ENCODE results near the gene KRT13. TPM values are rescaled to one million over a fixed set of nuclear protein-coding genes. Genes with fewer than 3 reads are reported as not detected.

KRT13 gene
- total and polyA plus RNA-seq, 4 donors, result 0.13 to 3.7 (median 2.8) TPM; not detected in 1

DNA sequence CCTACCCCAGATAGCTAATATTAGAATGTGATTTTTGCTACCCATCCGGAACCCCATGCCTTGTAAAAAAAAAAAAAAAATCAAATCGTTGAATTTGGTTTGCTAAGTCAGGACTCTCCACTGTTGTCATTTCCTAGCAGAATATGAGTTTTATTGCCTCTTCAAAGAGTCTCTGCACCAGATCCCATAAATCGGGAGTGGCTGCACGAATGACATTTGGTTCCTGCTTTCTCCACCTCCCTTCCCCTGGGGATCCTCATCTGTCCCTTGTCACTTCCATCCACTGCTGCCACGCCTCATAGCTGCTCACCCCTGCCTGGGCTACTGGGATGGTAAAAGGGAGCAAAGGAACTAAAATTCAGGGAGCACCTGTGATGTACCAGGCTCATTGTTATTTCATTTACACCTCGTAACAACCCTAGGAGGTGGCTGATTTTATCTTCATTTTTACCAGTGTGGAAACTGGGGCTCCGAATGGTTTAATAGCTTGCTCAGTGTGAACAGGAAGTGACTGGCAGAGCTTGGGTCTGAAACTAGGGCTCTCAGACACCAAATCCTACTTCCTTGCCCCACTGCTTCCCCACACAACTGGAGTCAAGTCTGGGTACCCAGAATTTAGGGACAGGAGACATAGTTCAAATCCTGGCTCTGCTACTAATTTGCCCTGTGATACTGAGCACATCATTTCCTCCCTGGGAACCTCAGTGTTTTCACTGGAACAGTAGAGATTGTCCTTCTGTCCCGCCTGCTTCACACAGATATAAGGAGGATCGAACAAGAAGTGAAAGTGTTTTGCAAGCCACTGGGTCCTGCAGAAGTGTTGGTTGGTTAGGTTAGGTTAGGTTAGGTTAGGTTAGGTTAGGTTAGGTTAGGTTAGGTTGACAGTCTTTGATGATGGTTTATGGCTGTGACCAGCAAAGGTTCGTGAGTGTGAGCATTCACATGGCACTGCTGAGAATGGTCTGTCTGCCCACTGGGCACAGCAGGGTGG lies 15.1 kb downstream of the KRT13 start:
- 65% methylated on average over 10 of the region's 10 CpGs for WGBS
- no peaks in the 10 kb centered on the region for H3K9me3 ChIP-seq (ENCODE audit: control insufficient read depth in 4 of 4, low read length in 3 of 4)
- no peak overlapping the region for H3K4me3 ChIP-seq (ENCODE audit: low read depth in 1 of 3, low read length in 3 of 3)
- no peak for DNase-seq (ENCODE audit: low spot score)
- H3K27me3 ChIP-seq (ENCODE audit: control insufficient read depth in 4 of 4, insufficient read depth in 4 of 4, low read length in 3 of 4), result no peaks in the 10 kb centered on the region
- no peak overlapping the region for H3K9ac ChIP-seq (ENCODE audit: low read depth in 1 of 2, low read length in 2 of 2)
- no peaks in the 10 kb centered on the region for H3K36me3 ChIP-seq (ENCODE audit: control insufficient read depth in 4 of 4, insufficient read depth in 3 of 4, low read depth in 1 of 4, low read length in 3 of 4)
- TF ChIP-seq SP1 (IDR thresholded peaks at IDR 0.05) (no peak), EGR1 (IDR thresholded peaks at IDR 0.05; ENCODE audit: low read depth in 2 of 2) (no peak), FOXA1 (IDR thresholded peaks at IDR 0.05) (no peak), TAF1 (conservative IDR thresholded peaks at IDR 0.05) (no peak), HNF4A (conservative IDR thresholded peaks at IDR 0.05) (no peak), YY1 (IDR thresholded peaks at IDR 0.05) (no peak), GABPA (IDR thresholded peaks at IDR 0.05 in 1 of 2, conservative IDR thresholded peaks at IDR 0.05 in 1 of 2) (no peak)
- TF ChIP-seq, protein P1, sequence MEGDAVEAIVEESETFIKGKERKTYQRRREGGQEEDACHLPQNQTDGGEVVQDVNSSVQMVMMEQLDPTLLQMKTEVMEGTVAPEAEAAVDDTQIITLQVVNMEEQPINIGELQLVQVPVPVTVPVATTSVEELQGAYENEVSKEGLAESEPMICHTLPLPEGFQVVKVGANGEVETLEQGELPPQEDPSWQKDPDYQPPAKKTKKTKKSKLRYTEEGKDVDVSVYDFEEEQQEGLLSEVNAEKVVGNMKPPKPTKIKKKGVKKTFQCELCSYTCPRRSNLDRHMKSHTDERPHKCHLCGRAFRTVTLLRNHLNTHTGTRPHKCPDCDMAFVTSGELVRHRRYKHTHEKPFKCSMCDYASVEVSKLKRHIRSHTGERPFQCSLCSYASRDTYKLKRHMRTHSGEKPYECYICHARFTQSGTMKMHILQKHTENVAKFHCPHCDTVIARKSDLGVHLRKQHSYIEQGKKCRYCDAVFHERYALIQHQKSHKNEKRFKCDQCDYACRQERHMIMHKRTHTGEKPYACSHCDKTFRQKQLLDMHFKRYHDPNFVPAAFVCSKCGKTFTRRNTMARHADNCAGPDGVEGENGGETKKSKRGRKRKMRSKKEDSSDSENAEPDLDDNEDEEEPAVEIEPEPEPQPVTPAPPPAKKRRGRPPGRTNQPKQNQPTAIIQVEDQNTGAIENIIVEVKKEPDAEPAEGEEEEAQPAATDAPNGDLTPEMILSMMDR (IDR thresholded peaks at IDR 0.05; ENCODE audit: low read depth, low read length, missing input control), result no peak
- no peak overlapping the region for H3K27ac ChIP-seq (ENCODE audit: low read depth in 1 of 2, low read length in 2 of 2)
- peaks cover 0 to 2% (median 1%) of the 10 kb centered on the region in 4 donors for H3K4me1 ChIP-seq (ENCODE audit: control insufficient read depth in 4 of 4, insufficient read depth in 4 of 4, low read length in 3 of 4)

GRCh38 chr17:41489531-41489930 lies 15.9 kb downstream of the KRT13 start, which contains the start of gene KRT36:
TSS of gene KRT36 (minus strand) at chr17:41489910. CDS start at chr17:41489864, 46 bp downstream.
- H3K4me3 ChIP-seq (ENCODE audit: low read depth in 1 of 3, low read length in 3 of 3), result no peak within 1 kb of the TSS
- H3K27ac ChIP-seq (ENCODE audit: low read depth in 1 of 2, low read length in 2 of 2), result no peak within 1 kb of the TSS
- no peaks in the 10 kb centered on the region for H3K36me3 ChIP-seq (ENCODE audit: control insufficient read depth in 4 of 4, insufficient read depth in 3 of 4, low read depth in 1 of 4, low read length in 3 of 4)
- H3K9me3 ChIP-seq (ENCODE audit: control insufficient read depth in 4 of 4, low read length in 3 of 4), result no peaks in the 10 kb centered on the region
- H3K4me1 ChIP-seq (ENCODE audit: control insufficient read depth in 4 of 4, insufficient read depth in 4 of 4, low read length in 3 of 4), result peaks cover 0 to 2% (median 1%) of the 10 kb centered on the region in 4 donors
- WGBS, result 91% methylated on average over 12 of the region's 12 CpGs
- no peaks in the 10 kb centered on the region for H3K27me3 ChIP-seq (ENCODE audit: control insufficient read depth in 4 of 4, insufficient read depth in 4 of 4, low read length in 3 of 4)
- TF ChIP-seq, protein P2, sequence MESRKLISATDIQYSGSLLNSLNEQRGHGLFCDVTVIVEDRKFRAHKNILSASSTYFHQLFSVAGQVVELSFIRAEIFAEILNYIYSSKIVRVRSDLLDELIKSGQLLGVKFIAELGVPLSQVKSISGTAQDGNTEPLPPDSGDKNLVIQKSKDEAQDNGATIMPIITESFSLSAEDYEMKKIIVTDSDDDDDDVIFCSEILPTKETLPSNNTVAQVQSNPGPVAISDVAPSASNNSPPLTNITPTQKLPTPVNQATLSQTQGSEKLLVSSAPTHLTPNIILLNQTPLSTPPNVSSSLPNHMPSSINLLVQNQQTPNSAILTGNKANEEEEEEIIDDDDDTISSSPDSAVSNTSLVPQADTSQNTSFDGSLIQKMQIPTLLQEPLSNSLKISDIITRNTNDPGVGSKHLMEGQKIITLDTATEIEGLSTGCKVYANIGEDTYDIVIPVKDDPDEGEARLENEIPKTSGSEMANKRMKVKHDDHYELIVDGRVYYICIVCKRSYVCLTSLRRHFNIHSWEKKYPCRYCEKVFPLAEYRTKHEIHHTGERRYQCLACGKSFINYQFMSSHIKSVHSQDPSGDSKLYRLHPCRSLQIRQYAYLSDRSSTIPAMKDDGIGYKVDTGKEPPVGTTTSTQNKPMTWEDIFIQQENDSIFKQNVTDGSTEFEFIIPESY (IDR thresholded peaks at IDR 0.05), result no peak
- TF ChIP-seq FOXA2 (IDR thresholded peaks at IDR 0.05), result no peak
- no peak for TF ChIP-seq GABPA (IDR thresholded peaks at IDR 0.05 in 1 of 2, conservative IDR thresholded peaks at IDR 0.05 in 1 of 2)
- TF ChIP-seq, protein P3, sequence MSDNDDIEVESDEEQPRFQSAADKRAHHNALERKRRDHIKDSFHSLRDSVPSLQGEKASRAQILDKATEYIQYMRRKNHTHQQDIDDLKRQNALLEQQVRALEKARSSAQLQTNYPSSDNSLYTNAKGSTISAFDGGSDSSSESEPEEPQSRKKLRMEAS (IDR thresholded peaks at IDR 0.05), result no peak
- TF ChIP-seq, protein P1 (IDR thresholded peaks at IDR 0.05; ENCODE audit: low read depth, low read length, missing input control), result no peak
- TF ChIP-seq SP1 (IDR thresholded peaks at IDR 0.05), result no peak
- TF ChIP-seq HNF4A (conservative IDR thresholded peaks at IDR 0.05), result no peak
- no peak for TF ChIP-seq ATF3 (IDR thresholded peaks at IDR 0.05)
- no peak for TF ChIP-seq FOXA1 (IDR thresholded peaks at IDR 0.05)
- TF ChIP-seq REST (IDR thresholded peaks at IDR 0.05), result no peak
- TF ChIP-seq JUND (IDR thresholded peaks at IDR 0.05), result no peak
- TF ChIP-seq NR2F2 (IDR thresholded peaks at IDR 0.05), result no peak
- TF ChIP-seq EGR1 (IDR thresholded peaks at IDR 0.05; ENCODE audit: low read depth in 2 of 2), result no peak
- no peak within 1 kb of the TSS for H3K9ac ChIP-seq (ENCODE audit: low read depth in 1 of 2, low read length in 2 of 2)
- DNase-seq (ENCODE audit: low spot score), result no peak
